Neuron (in vitro differentiated cells): ENCODE data around the gene VARS2.

Experiments used
- H2AFZ ChIP-seq: one replicate; pipeline ENCODE4 v1.6.1; 2013; ENCODE audit warnings: low read depth, mild to moderate bottlenecking, inconsistent platforms, low read length, moderate library complexity
- H3K27me3 ChIP-seq: one replicate; pipeline ENCODE4 v1.6.1; 2013; ENCODE audit warnings: low read length; ENCODE audit not compliant: insufficient read depth
- H3K36me3 ChIP-seq: one replicate; pipeline ENCODE4 v1.6.1; 2013; ENCODE audit warnings: low read length; ENCODE audit not compliant: insufficient read depth
- H3K4me1 ChIP-seq: one replicate; pipeline ENCODE4 v1.6.1; 2013; ENCODE audit warnings: low read length; ENCODE audit not compliant: insufficient read depth
- H3K4me3 ChIP-seq: 2 replicates; pipeline ENCODE4 v1.5.1; 2013; ENCODE audit warnings: mild to moderate bottlenecking, low read length, moderate library complexity
- H3K9me3 ChIP-seq: one replicate; pipeline ENCODE4 v1.6.1; 2013; ENCODE audit warnings: low read length

The VARS2 gene

GRCh38 chr6:30932665-30933365, 18.8 kb downstream of the VARS2 start:
- H3K4me3 ChIP-seq: no peak overlapping the region
- H3K9me3 ChIP-seq: peaks cover 5% of the 10 kb centered on the region
- no peak overlapping the region for H2AFZ ChIP-seq
- peaks cover 10% of the 10 kb centered on the region for H3K27me3 ChIP-seq
- H3K36me3 ChIP-seq: peaks cover under 1% of the 10 kb centered on the region
- H3K4me1 ChIP-seq: no peaks in the 10 kb centered on the region

GRCh38 chr6:30935018-30935417, 21.0 kb downstream of the VARS2 start:
- Histone ChIP-seq H3K27me3 (peaks cover 10% of the 10 kb centered on the region), H3K4me1 (no peaks in the 10 kb centered on the region)

DNA sequence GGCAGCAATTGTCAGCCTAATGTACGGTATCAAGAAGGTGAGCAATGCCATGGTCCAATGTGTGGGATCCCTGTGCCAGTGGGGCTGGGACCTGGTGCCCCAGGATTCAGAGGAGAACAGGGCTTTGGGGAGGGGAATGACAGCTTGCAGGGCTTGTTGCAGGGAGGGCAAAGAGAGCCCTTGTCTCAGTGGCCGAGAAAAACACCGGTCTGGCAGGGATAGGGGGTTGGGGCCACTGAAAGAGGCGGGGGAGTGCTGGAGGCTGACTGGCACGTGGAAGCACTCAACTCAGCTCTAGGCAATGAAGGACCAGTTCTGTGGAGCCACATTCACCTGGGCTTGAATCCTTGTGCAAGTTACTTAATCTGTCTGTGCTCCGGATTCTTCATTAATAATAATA, 23.2 kb downstream of the VARS2 start:
- no peaks in the 10 kb centered on the region for H3K9me3 ChIP-seq
- H3K4me3 ChIP-seq: no peak overlapping the region
- H2AFZ ChIP-seq: no peak overlapping the region
- peaks cover 10% of the 10 kb centered on the region for H3K27me3 ChIP-seq
- no peaks in the 10 kb centered on the region for H3K36me3 ChIP-seq
- peaks cover 2% of the 10 kb centered on the region for H3K4me1 ChIP-seq

More at GRCh38 chr6:30935018-30935417, 21.0 kb downstream of the VARS2 start:
- no peak overlapping the region for H2AFZ ChIP-seq
- no peaks in the 10 kb centered on the region for H3K9me3 ChIP-seq
- no peak overlapping the region for H3K4me3 ChIP-seq
- no peaks in the 10 kb centered on the region for H3K36me3 ChIP-seq

DNA sequence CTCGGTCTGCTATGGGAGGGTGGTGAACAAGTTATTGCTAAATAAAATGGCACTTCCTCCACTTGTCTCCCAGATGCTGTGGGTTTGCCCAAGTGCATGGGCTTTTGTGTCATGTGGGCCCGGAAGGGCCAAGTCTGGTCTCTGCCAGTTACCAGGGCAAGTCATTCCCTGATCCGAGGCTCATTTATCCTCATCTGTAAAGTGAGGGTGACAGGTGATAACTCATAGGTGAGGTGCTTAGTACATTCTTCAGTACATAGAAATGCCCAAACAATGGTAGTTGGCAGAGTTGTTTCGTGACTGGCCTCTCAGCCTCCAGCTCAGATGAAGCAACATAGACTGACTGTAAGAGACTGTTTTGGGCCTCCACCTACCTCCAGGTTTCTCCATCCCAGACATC, 24.7 kb downstream of the VARS2 start:
- no peaks in the 10 kb centered on the region for H3K9me3 ChIP-seq
- H3K36me3 ChIP-seq: no peaks in the 10 kb centered on the region
- no peak overlapping the region for H3K4me3 ChIP-seq
- H3K27me3 ChIP-seq: peaks cover 6% of the 10 kb centered on the region
- H3K4me1 ChIP-seq: peaks cover 8% of the 10 kb centered on the region
- H2AFZ ChIP-seq: no peak overlapping the region

DNA sequence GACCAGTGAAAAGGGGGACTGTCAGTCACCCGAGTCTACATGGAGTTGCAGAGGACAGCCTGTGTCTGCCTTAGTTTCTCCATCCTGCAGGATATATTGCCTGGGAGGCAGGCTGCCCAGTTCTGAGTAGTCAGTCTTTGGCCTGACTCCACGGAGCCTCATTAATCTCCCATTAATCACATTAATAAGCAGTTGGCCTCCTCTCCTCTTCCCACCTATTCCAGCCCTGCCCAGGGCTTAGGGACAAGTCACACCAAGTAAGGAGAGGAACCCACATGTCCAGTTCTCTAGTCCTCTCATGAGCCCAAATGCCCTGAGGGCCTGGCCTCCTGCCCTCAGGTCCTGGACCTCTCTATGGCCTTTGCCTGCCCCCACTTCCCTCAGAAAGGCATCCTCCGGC, 25.4 kb downstream of the VARS2 start:
- Histone ChIP-seq H2AFZ (no peak overlapping the region), H3K36me3 (no peaks in the 10 kb centered on the region), H3K27me3 (peaks cover 6% of the 10 kb centered on the region), H3K4me1 (peaks cover 8% of the 10 kb centered on the region), H3K9me3 (no peaks in the 10 kb centered on the region), H3K4me3 (no peak overlapping the region)

DNA sequence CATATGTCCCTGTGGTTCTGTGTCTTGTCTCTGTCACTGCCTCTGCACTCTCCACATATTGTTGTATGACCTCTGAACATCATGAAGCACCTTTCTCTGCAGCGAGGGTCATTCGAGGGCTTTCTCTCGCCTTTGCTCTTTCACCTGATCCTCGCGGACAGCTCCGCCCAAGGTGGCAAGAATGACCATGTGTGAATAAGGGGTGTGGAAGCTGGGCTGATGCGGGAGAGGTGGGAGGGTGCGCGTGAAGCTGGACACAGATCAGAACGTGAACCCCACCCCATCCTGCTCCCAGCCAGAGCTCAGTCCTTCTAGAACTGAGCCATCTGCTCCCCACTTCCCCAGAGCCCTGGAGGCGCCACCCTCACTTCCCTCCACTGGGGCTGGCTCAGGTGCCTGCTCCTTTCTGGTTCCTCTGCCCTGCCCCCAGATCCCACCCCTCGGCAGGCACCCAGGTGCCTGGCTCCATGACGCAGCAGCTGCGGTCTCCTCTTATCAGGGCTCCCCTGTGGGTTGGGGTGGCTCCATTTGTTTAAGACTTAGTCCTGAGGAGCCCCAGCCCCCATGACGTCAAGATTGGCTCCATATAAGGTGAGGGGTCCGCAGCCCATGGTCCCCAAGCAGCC, 26.4 kb downstream of the VARS2 start, which contains the start of gene MUCL3:
Gene MUCL3 (plus strand): TSS at position 613 of the 626 bp plus-strand sequence. CDS start 27 bp downstream, outside the sequence.
- H2AFZ ChIP-seq: no peak within 1 kb of the TSS
- no peaks in the 10 kb centered on the region for H3K9me3 ChIP-seq
- H3K36me3 ChIP-seq: no peaks in the 10 kb centered on the region
- peaks cover 6% of the 10 kb centered on the region for H3K27me3 ChIP-seq
- H3K4me3 ChIP-seq: no peak within 1 kb of the TSS
- H3K4me1 ChIP-seq: peaks cover 8% of the 10 kb centered on the region

DNA sequence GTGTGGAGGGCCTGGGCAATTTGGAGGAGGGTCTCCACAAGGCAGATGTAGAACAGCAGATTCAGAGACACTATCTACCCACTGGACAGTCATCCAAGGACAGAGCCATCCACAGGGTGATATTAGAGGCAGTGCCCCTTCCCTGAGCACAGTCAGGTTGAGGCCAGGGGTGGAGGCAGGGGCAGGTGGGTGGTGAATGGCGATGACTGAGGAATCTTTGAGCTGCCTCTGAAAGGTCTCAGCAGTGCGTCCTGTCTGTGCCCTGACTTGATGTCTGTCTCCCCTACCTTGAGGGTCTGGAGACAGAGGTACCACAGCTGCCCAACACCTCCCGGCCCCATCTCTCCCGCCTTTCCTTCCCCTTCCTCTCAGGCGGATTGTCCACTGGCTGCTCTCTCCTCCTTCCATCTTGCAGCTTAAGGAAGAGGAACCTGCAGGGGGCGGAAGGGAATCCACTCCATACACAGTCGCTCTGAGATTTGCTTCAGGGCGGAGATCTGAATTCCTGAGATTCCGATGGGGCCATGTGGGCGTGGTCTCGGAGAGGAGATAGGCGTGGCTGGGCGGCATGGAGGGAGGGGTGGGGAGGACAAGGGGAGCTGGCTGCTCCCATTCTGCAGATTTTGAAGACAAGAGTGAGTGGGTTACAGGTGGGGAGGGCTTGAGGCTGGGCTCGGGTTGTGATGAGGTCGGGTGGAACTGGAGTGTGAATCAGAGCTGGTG, 28.5 kb downstream of the VARS2 start:
- peaks cover 8% of the 10 kb centered on the region for H3K4me1 ChIP-seq
- H3K36me3 ChIP-seq: no peaks in the 10 kb centered on the region
- no peak overlapping the region for H3K4me3 ChIP-seq
- H2AFZ ChIP-seq: no peak overlapping the region
- H3K27me3 ChIP-seq: no peaks in the 10 kb centered on the region
- H3K9me3 ChIP-seq: no peaks in the 10 kb centered on the region

DNA sequence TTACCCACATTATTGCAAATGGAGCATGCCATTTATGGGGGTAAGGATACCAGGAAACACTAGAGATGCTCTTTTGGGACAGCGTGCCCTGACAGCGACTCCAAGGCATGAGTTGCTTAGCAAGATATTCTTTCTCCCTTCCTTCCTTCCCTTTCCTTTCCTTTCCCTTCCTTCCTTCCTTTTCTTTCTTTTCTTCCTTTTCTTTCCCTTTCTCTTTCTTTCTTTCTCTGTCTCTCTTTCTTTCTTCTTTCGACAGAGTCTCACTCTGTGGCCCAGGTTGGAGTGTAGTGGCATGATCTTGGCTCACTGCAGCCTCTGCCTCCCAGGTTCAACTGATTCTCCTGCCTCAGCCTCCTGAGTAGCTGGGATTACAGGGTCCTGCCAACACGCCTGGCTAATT, 30.0 kb downstream of the VARS2 start:
- H2AFZ ChIP-seq: no peak overlapping the region
- no peak overlapping the region for H3K4me3 ChIP-seq
- H3K36me3 ChIP-seq: no peaks in the 10 kb centered on the region
- H3K27me3 ChIP-seq: no peaks in the 10 kb centered on the region
- H3K4me1 ChIP-seq: peaks cover 8% of the 10 kb centered on the region
- H3K9me3 ChIP-seq: no peaks in the 10 kb centered on the region

GRCh38 chr6:30945281-30945680, 31.2 kb downstream of the VARS2 start:
- no peaks in the 10 kb centered on the region for H3K36me3 ChIP-seq
- H3K4me3 ChIP-seq: no peak overlapping the region

GRCh38 chr6:30947231-30947630, 33.2 kb downstream of the VARS2 start:
- Histone ChIP-seq H2AFZ (no peak overlapping the region), H3K4me1 (peaks cover 6% of the 10 kb centered on the region), H3K27me3 (peaks cover 1% of the 10 kb centered on the region), H3K36me3 (no peaks in the 10 kb centered on the region), H3K4me3 (no peak overlapping the region), H3K9me3 (peaks cover 3% of the 10 kb centered on the region)

More at GRCh38 chr6:30945281-30945680, 31.2 kb downstream of the VARS2 start:
- Histone ChIP-seq H3K4me1 (peaks cover 8% of the 10 kb centered on the region), H3K27me3 (no peaks in the 10 kb centered on the region), H2AFZ (no peak overlapping the region), H3K9me3 (peaks cover 3% of the 10 kb centered on the region)

DNA sequence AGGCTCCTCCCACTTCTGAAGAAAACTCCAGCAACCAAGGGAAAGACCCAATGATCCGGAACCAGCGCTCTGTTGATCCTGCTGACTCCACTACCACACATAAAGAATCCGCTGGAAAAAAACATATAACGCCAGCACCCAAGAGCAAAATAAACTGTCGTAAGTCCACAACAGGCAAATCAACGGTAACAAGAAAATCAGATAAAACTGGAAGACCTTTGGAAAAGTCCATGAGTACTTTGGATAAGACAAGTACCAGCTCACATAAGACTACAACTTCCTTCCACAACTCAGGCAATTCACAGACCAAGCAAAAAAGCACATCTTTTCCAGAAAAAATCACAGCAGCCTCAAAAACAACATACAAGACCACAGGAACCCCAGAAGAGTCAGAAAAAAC, 34.8 kb downstream of the VARS2 start:
- Histone ChIP-seq H3K27me3 (peaks cover 10% of the 10 kb centered on the region), H3K4me3 (no peak overlapping the region), H3K4me1 (no peaks in the 10 kb centered on the region), H3K9me3 (peaks cover 3% of the 10 kb centered on the region), H2AFZ (no peak overlapping the region), H3K36me3 (no peaks in the 10 kb centered on the region)

GRCh38 chr6:30951907-30952469, 38.0 kb downstream of the VARS2 start:
- Histone ChIP-seq H3K9me3 (peaks cover 3% of the 10 kb centered on the region), H3K4me1 (peaks cover 4% of the 10 kb centered on the region), H3K27me3 (peaks cover 36% of the 10 kb centered on the region), H3K4me3 (no peak overlapping the region), H3K36me3 (no peaks in the 10 kb centered on the region), H2AFZ (no peak overlapping the region)
